Measurements from ENCODE around the gene LRCOL1.

LRCOL1 gene

DNA sequence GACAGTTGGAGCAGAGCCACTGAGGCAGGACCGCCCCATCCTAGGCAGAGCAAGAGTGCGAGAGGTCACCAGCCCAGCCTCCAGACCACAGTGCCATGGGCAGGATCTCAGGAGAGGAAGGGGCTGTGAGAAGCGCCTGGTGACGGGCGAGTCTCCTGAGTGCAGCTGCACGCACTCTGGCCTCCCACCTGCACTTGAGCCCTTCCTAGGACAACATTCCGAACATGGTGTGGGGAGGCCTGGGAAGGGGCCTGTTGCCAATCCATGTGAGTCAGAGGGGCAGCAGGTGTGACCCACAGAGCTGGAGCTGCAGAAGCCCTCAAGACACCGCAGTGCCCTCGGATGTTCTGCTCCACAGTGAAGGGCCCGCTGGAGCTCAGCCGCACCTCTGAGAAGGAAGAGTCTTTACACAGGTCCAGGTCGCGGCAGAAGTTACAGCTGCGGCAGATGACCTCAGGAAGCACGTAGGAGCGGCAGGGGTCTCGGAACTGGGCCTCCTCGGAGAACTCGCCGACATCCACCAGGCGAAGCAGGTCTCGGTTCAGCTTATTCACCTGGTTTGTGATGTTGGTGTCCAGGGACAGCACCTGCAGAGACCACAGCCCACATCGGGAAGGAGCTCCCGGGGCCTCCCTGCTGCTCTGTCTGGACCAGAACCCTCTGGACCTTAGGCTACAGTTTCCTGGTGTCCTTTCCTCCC is 15.5 kb upstream of the LRCOL1 start:
- no peaks in the 10 kb centered on the region for H3K27me3 Mint-ChIP-seq
- H3K27ac Mint-ChIP-seq = no peak overlapping the region
- peaks cover 7% of the 10 kb centered on the region for H3K36me3 Mint-ChIP-seq
- no peak overlapping the region for H3K4me3 Mint-ChIP-seq
- peaks cover 3% of the 10 kb centered on the region for H3K4me1 Mint-ChIP-seq (ENCODE audit: low read depth)
- H3K9me3 Mint-ChIP-seq (ENCODE audit: low read depth) = no peaks in the 10 kb centered on the region

DNA sequence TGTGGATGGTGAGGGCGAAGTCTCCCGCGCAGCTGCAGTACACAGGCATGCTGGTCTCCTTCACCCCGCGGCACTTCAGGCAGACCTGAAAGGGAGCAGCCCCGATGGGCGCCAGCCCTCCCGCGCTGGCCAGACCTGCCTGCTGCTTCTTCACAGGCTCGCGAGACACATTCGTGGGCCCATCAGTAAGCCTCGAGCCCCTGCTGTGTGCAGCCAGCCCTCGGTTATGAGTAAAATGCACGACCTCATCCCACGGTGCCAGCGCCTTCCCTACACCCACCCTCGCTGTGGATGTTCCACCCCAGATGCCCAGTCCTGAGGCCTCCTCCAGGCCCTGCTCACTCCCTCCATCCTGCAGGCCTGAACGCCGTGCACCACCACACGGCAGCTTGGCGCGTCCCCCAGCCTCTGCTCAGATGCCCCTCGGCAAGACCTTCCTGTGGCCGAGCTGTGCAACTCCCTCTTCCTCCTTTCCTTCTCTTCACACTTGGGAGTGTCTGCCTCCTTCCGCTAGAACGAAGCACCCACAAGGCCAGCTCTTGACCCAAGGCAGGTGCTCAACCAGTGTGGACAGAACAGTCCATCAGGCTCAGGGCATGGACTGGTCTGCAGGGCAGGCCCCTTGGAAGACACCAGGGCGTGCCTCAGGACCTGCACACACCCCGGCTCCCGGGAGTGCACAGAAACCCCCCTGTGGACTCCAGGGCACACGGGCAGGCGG is 14.7 kb upstream of the LRCOL1 start:
- no peak overlapping the region for H3K27ac Mint-ChIP-seq
- peaks cover 4% of the 10 kb centered on the region for H3K36me3 Mint-ChIP-seq
- H3K4me3 Mint-ChIP-seq = no peak overlapping the region
- H3K27me3 Mint-ChIP-seq = no peaks in the 10 kb centered on the region
- no peaks in the 10 kb centered on the region for H3K9me3 Mint-ChIP-seq (ENCODE audit: low read depth)
- H3K4me1 Mint-ChIP-seq (ENCODE audit: low read depth) = peaks cover 3% of the 10 kb centered on the region

DNA sequence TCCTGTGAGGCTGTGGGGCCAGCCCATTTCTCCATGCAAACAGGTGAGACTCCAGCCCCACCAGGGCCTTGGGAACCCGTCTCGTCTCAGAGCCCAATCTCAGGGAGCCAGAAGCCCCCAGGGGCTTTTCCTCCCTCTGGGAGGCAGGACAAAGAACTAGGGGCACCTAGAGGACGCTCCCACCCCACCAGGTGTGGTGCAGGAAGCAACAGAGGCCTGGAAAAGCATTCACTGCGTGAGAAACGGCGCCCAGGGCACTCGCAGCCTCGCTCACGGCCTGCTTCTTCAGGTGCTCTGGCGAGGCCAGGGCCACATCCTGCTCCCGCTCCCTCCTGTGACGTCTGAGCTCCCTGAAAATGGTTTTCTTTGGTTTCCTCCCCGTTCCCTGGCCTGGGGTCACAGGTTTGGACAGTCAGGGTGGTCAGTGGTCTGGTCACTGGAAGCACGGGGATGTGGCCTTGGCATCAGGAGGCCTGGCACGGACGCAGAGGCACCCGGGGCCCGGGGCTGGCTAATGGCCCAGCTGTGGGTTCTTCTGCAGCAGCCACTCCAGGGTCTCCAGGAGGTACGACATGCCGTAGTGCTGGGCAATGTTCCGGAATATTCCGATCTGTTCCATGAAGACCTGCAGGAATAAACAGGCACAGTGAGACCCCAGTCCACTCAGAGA is 13.9 kb upstream of the LRCOL1 start:
- Mint-ChIP-seq H3K27me3 (no peaks in the 10 kb centered on the region), H3K4me3 (no peak overlapping the region), H3K9me3 (ENCODE audit: low read depth) (no peaks in the 10 kb centered on the region), H3K36me3 (peaks cover 3% of the 10 kb centered on the region), H3K27ac (no peak overlapping the region), H3K4me1 (ENCODE audit: low read depth) (peaks cover 3% of the 10 kb centered on the region)

DNA sequence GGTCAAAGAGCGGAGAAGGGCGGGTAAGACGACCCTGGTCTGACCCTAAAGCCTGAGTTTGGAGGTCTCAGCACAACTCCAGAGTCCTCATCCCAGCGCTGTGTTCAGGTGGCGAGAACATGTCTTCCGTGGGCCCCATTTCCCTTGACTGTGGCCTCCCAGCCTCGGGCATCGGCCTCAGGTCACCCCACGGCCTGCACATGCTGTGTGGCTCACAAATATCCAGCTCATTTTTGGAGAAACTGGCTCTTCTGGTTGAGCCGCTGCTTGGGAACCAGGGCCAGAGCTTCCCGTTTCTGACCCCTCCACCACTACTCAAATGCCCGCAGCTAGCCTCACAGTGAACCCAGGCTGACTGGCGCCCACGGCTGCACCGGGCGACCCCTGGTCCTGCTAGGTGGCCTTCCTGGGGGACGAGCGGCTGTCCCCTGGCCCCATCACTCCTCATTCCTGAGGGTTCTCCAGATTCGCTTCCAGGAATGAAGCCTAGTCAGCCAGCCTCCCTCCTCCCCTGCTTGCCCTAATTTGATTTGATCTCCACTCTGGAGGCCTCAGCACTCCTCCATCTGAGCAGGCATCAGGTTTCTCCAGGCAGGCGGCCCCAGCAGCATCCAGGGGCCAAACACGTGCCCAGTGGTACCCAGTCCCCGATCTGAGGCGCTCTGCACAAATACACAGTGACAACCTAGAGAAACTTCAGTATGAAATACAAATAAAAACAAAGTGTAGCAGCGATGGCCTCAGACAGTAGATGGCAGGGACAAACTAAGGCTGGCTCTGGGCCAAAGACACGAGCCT is 12.9 kb upstream of the LRCOL1 start:
- Mint-ChIP-seq H3K36me3 (peaks cover 3% of the 10 kb centered on the region), H3K27ac (no peak overlapping the region), H3K4me1 (ENCODE audit: low read depth) (peaks cover 3% of the 10 kb centered on the region), H3K27me3 (no peaks in the 10 kb centered on the region), H3K9me3 (ENCODE audit: low read depth) (no peaks in the 10 kb centered on the region), H3K4me3 (no peak overlapping the region)

DNA sequence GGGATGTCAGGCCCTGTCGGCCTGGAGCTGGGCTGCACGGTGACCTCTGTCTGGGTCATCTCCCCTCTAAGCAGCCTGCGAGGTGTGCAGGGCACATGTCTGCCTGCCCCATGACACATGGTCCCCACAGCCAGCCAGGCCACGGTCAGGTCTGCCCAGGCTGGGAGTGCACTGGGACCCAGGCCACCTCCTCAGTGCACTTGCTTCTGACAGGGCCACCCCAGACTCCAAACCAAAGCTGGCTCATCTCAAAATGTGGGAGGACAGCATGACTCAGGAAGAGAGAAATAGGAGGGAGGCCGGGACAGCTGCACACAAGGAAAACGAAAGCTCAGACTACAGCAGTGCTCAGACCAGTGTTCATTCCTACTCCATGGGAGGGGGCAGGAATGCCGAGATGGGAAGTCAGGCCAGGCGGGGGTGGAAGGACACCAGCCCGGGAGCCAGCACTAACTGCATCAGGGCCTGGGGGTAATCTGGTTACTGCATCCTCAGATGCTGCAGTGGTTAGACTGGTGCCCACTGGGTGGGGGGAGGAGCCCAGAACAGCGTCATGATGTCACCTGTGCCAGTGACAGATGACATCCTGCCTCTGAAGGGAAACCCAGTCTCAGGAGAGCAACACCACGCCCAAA is 12.2 kb upstream of the LRCOL1 start:
- Mint-ChIP-seq H3K27me3 (peaks cover 5% of the 10 kb centered on the region), H3K36me3 (peaks cover 5% of the 10 kb centered on the region), H3K4me1 (ENCODE audit: low read depth) (peaks cover 8% of the 10 kb centered on the region), H3K27ac (no peak overlapping the region), H3K9me3 (ENCODE audit: low read depth) (no peaks in the 10 kb centered on the region), H3K4me3 (no peak overlapping the region)

DNA sequence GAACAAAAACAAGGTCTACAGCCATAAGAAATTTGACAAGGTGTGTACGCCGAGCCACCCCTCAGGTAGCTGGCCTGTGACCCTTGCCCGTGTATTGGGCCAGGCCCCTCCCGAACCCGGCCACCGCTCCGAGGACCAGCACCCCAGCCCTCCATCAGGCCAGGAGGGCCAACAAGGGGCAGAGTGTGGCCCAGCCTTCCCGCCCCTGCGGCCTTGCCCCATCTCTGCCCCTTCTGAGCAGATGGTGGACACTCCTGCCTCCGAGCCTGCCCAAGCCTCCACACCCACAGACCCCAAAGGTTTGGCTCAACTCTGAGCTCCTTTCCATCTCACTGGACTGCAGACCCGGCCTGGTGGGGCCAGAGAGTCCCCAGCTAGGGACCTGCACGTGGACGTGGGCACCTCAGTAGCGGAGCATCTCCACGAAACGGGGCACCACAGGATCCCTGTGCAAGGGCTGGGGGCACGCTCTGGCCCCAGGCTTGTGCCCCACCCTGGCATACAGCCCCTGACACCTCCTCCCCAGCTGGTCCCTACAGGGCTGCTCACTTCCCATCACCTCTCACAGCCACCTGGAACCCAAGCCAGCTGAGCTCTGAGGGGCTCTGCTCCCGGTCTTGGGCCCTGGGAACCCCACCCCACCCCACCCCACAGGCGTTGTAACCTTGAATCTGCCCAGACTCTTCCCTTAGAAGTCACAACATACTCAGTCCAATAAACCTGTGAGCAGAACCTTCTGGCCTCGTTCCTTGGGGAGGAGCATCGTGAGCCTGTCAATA is 11.5 kb upstream of the LRCOL1 start:
- H3K4me1 Mint-ChIP-seq (ENCODE audit: low read depth) = peaks cover 9% of the 10 kb centered on the region
- H3K27me3 Mint-ChIP-seq = peaks cover 9% of the 10 kb centered on the region
- H3K27ac Mint-ChIP-seq = no peak overlapping the region
- H3K4me3 Mint-ChIP-seq = no peak overlapping the region
- no peaks in the 10 kb centered on the region for H3K9me3 Mint-ChIP-seq (ENCODE audit: low read depth)
- H3K36me3 Mint-ChIP-seq = peaks cover 5% of the 10 kb centered on the region

DNA sequence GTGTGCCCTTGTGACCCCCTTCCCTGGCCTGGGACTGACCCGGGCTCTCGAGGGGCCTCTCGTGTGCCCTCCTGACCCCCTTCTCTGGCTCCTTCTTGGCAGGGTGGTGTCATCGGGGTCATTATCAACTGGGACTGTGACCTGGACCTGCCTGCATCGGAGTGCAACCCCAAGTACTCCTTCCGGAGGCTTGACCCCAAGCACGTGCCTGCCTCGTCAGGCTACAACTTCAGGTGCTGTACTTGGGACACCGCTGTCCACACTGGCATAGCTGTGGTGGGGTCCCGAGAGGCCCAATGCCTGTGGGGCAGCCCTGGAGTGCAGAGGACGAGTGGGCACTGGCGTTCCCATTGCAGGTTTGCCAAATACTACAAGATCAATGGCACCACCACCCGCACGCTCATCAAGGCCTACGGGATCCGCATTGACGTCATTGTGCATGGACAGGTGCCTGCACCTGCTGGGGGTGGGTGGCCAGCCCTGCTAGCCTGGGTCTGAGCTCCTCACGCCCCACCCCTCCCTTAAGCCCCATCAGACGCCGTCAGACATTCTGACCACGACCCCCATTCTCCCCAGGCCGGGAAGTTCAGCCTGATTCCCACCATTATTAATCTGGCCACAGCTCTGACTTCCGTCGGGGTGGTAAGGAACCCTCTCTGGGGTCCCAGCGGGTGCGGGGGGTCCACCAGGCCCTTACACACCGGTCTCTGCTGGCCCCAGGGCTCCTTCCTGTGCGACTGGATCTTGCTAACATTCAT is 10.7 kb upstream of the LRCOL1 start:
- Mint-ChIP-seq H3K9me3 (ENCODE audit: low read depth) (no peaks in the 10 kb centered on the region), H3K27me3 (peaks cover 9% of the 10 kb centered on the region), H3K4me3 (no peak overlapping the region), H3K4me1 (ENCODE audit: low read depth) (peaks cover 9% of the 10 kb centered on the region), H3K27ac (no peak overlapping the region), H3K36me3 (peaks cover 5% of the 10 kb centered on the region)

DNA sequence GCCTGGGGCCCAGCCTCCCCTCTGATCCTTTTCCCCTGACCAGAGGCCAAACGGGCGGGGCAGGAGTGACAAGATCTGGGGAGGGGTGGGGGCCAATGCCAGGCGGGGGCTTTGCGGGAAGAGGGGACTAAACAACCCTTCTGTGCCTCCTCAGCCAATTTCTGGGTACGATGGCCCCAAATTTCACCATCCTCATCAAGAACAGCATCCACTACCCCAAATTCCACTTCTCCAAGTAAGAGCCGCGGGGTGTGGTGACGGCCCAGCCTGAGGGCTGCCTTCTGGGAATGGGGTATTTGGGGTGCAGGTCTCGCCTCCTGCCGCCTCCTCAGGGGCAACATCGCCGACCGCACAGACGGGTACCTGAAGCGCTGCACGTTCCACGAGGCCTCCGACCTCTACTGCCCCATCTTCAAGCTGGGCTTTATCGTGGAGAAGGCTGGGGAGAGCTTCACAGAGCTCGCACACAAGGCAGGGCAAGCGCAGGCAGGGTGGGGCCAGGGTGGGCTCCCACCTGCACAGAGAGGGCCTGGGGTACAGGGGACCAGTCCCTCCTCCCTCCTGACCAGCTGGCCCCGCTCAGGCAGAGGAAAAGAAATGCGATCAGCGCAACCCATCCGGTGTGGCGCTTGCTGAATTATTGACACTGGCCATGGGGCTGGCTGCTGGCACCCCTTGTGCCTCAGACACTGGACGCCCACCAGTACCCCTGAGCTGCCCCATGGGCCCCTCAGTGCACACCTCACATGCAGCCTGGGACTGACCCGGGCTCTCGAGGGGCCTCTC is 9.9 kb upstream of the LRCOL1 start:
- Mint-ChIP-seq H3K36me3 (peaks cover 5% of the 10 kb centered on the region), H3K4me1 (ENCODE audit: low read depth) (peaks cover 9% of the 10 kb centered on the region)

DNA sequence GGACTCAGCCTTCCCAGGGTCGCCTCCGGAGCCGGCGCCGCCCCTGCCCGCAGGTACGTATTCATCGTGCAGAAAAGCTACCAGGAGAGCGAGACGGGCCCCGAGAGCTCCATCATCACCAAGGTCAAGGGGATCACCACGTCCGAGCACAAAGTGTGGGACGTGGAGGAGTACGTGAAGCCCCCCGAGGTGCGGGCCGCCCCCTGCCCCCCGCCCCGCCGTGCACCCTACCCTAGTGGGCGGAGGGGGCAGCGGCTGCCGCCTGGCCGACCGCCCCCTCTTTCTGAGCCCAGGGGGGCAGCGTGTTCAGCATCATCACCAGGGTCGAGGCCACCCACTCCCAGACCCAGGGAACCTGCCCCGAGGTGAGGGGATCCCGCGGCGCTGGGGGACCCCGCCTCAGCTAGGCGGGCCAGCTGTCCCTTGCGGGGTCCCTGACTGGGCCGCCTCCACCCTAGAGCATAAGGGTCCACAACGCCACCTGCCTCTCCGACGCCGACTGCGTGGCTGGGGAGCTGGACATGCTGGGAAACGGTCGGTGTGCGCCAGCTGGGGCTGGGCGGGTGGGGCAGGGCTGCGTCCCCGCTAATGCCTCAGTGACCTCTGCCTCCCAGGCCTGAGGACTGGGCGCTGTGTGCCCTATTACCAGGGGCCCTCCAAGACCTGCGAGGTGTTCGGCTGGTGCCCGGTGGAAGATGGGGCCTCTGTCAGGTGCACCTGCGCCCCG is 9.2 kb upstream of the LRCOL1 start:
- Mint-ChIP-seq H3K4me1 (ENCODE audit: low read depth) (peaks cover 14% of the 10 kb centered on the region), H3K27ac (no peak overlapping the region), H3K36me3 (peaks cover 2% of the 10 kb centered on the region), H3K4me3 (no peak overlapping the region), H3K27me3 (peaks cover 17% of the 10 kb centered on the region), H3K9me3 (ENCODE audit: low read depth) (no peaks in the 10 kb centered on the region)

More for the DNA sequence above, 9.9 kb upstream of the LRCOL1 start:
- Mint-ChIP-seq H3K27ac (no peak overlapping the region), H3K27me3 (peaks cover 13% of the 10 kb centered on the region), H3K4me3 (no peak overlapping the region), H3K9me3 (ENCODE audit: low read depth) (no peaks in the 10 kb centered on the region)

DNA sequence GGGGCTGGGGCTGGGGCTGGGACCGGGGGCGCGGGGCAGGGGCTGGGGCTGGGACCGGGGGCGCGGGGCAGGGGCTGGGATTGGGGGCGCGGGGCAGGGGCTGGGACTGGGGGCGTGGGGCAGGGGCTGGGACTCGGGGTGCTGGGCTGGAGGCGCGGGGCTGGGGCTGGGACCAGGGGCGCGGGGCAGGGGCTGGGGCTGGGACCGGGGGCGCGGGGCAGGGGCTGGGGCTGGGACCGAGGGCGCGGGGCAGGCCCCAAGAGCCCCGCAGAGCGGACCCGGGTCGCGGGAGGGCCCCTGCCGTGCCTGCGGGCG is 8.6 kb upstream of the LRCOL1 start:
- Mint-ChIP-seq H3K4me3 (no peak overlapping the region), H3K9me3 (ENCODE audit: low read depth) (no peaks in the 10 kb centered on the region), H3K27me3 (peaks cover 17% of the 10 kb centered on the region), H3K4me1 (ENCODE audit: low read depth) (peaks cover 14% of the 10 kb centered on the region), H3K36me3 (peaks cover 2% of the 10 kb centered on the region), H3K27ac (no peak overlapping the region)

DNA sequence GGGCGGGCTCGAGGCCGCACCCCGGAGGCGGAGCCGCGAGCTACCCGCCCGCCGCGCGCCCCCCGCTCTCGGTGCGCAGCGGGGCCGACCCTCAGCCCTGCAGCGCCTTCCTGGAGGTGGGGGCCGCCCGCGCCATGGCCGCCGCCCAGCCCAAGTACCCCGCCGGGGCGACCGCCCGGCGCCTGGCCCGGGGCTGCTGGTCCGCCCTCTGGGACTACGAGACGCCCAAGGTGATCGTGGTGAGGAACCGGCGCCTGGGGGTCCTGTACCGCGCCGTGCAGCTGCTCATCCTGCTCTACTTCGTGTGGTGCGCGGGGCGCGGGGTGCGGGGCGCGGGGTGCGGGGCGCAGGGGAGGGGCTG is 8.3 kb upstream of the LRCOL1 start, which contains the start of gene P2RX2:
P2RX2 (plus strand) TSS at position 94 of the 361 bp plus-strand sequence; CDS start at position 135, 41 bp downstream.
- Mint-ChIP-seq H3K9me3 (ENCODE audit: low read depth) (no peaks in the 10 kb centered on the region), H3K36me3 (peaks cover 2% of the 10 kb centered on the region), H3K4me3 (peak within 1 kb of the TSS; percentile 79), H3K27ac (no peak within 1 kb of the TSS), H3K4me1 (ENCODE audit: low read depth) (peaks cover 14% of the 10 kb centered on the region), H3K27me3 (peaks cover 17% of the 10 kb centered on the region)

DNA sequence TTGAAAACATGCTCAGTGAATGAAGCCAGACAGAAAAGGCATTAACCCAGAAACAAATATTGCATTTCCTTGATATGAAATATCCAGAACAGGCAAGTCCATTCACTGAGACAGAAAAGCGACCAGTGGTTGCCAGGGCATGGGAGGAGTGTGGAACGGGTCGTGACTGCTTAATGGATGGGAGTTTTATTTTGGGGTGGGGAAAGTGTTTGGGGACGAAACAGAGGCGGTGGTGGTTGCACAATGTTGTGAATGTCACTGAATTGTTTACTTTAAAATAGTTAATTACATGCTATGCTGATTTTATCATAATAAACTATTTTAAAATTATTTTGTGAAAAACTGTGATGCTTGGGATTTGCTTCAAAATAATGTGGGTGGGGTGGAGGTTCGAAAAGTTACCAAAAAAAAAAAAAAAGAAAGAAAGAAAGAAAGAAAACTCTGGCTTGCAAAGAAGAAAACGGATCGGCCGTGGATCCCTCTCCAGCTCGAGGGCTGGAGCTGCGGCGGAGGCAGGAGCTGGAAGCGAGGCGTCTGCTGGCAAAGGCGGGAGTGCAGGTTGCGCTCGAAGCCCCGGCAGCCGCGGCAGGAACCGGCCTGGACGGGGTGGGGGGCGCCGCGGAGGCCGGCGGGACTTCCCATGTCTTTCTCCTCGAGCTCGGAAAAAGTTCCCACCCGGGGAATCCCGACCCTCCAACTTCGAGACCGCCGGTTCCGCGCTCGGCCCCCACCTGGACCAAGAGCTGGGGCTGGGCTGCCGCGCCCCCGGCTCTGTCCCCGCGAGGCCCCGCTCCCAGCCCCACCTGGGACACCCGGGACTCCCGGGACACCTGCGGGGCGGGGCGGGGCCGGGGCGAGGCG is 7.7 kb upstream of the LRCOL1 start:
- H3K27ac Mint-ChIP-seq = no peak overlapping the region
- peaks cover 2% of the 10 kb centered on the region for H3K36me3 Mint-ChIP-seq
- peaks cover 18% of the 10 kb centered on the region for H3K27me3 Mint-ChIP-seq
- H3K4me1 Mint-ChIP-seq (ENCODE audit: low read depth) = peaks cover 14% of the 10 kb centered on the region
- no peaks in the 10 kb centered on the region for H3K9me3 Mint-ChIP-seq (ENCODE audit: low read depth)
- peak overlapping the region; percentile 79 for H3K4me3 Mint-ChIP-seq
